GM21717 (cell line): ENCODE measurements around the gene ZNF609.

Source experiments
- ATAC-seq: cut with Tn5 transposase; IDR thresholded peaks from one replicate; pipeline ENCODE4 v1.9.1; 2021; ENCODE audit warnings: mild to moderate bottlenecking, moderate library complexity; ENCODE audit not compliant: unreplicated experiment

Gene ZNF609

DNA sequence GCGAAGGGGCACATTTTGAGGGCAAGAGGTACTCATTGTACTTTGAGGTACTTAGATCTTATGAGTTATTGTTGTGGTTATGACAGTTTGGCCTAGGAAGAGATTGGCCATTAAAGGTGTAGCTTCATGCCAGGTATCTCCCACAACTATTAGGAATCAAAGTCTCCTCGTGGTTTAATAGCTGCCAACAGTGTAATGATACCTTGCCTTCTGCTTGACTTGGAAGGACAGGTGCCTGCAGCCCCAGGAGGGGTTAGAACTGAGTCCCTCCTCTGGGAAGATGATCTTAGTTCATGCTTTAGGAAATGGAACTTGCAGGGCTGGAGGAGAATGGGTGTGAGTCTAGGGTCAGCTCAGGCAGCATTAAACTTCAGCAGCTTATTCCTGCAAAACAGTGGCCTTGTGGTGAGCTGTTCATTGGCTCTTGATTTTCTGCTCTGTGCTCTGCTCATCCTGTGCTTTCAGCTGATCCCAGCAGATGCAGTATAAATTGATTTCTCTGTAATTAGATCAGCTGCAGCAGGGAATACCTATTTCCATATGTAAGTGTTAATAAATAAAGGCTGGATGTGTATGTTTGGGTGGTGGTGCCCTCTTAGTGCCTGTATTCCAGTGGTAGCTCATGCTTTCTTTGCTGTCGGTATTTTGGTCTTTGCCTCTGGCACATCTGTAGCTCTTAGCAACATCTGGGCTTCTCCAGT is 40.5 kb downstream of the ZNF609 start:
- no peak for ATAC-seq

DNA sequence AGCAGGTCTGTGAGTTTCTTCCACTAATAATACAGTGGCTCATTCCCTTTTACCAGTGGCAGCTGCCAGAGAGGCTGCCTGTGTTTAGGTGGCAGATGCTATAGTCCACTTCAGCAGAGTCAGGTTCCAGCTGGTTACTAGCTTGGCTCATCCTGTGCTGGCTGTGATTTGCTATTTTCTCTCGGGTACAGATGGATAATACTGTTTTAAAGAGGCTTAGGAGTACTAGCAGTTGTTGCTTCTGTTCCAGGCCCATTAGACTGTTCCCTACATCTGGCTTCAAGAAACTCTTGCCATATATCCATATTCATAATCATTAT is 41.0 kb downstream of the ZNF609 start:
- ATAC-seq, result no peak

DNA sequence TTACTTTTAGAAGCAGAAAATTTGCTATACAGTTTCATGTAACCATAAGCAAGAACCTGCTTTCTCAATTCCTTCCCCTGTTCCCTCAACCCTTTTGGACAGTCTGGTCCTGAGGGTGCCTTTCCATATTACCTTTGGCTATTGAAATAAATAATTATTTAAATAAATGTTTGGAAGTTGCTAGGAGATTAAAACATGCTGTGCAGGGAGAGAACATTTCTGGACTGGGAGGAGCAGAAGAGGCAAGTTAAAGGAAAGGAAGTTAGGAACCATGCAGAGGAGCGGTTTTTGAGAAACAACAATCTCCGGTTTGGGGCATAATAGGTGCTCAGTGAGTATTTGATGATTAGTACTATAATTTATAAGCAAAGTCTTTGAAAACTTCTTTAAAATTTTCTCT is 41.8 kb downstream of the ZNF609 start:
- no peak for ATAC-seq

DNA sequence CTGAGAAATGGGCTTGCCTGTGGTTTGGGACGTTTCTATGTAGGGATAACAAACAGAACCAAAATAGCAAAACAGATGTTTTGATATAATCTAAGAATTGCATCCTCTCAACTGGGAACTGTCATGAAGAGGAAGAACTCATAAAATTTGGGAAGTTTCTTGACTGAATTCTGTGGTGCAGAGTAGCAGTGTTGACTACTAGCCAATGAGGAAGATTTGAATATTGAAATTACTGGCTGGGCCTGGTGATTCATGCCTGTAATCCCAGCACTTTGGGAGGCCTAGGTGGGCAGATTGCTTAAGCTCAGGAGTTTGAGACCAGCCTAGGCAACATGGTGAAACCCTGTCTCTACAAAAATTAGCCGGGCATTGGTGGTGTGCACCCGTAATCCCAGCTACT is 42.2 kb downstream of the ZNF609 start:
- no peak for ATAC-seq

DNA sequence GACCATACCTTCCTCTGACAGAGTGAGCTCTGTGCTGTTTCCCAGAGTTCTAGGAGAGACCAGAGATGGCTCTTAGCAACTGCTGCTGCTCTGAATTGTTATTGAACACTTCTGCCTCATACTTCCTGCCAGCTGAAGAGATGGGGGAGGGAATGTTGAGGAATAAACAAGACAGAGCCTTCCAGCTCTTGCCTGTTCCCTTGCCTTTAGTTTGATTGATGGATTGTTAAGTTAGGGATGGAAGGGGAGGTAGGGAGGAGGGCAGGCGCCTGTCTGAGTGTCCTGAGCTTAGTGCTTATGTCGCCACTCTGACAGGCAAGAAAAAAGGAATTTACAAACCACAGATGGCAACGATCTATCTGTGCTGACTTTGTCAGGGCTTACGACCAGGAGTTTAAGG is 42.8 kb downstream of the ZNF609 start:
- no peak for ATAC-seq

DNA sequence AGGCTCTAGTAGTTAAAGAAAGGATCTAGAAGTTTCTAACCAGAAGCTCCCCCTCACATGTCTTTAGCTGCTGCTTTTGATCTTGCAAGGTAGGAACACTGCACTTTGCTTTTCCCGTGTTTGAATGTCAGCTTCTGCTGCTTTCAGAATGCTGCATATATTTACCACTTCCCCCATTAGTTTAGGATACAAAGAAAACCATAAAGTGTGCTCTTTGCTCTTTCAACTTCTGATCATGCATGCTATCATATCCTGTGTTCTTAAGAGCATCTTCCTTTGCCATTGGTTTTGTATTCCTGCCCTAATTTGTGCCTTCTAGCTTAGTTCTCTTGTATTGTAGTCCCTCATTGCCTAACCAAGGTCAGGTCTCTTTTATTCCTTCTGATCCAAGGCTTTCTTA is 43.3 kb downstream of the ZNF609 start:
- ATAC-seq, result no peak

DNA sequence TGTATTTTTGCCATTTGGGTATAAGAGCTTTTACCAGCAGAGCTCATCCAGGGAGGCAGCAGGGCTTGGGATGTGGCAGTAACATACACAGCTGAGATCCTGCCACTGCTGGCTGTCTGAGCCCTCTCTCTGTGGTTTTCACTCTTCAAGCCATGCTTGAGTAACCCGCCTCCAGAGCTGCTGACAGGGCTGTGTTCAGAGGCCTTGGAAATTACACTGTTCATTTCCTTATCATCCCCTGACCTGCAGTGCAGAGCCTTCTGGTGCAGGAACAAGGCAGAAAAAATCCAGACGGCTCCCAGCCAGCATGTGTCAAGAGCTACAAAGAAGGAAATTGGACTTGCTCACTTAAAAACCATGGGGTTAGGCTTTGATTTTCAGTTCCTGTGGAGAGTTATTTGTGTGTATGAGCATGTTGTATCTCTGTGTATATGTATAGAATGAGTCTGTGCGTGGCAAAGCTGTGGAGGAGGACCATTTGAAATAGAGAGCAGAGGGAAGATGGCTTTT is 47.0 kb downstream of the ZNF609 start:
- peak; percentile 64 for ATAC-seq

DNA sequence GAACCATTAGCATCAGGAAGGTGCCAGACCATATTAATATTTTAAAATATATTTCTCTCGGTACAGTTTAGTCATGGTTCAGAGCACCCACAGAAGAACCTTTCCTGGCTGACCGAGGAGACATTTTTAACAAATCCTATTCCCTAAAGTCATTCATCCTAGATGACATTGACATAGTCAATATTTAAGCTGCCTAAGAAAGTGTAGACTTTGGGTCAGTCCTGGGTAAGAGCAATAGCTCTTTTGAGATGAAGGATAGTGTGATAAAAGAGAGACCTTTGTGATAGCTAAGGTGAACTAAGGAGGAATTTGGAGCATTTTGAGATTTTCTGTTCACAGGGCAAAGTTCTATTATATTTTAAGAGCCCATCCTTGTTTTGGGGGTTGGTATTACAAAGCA is 47.5 kb downstream of the ZNF609 start:
- ATAC-seq, result no peak

DNA sequence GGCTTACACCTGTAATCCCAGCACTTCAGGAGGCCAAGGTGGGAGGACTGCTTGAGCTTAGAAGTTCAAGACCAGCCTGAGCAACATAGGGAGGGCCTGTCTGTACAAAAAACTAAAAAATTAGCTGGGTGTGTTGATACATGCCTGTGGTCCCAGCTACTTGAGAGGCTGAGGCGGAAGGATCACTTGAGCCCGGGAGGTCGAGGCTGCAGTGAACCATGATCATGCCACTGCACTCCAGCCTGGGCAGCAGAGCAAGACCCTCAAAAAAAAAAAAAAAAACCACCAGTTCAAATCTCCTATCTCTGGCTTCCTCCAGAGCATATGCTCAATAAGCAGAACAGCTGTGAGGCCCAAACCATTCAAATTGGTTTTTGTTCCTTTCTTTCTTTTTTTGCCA is 53.4 kb downstream of the ZNF609 start:
- no peak for ATAC-seq

DNA sequence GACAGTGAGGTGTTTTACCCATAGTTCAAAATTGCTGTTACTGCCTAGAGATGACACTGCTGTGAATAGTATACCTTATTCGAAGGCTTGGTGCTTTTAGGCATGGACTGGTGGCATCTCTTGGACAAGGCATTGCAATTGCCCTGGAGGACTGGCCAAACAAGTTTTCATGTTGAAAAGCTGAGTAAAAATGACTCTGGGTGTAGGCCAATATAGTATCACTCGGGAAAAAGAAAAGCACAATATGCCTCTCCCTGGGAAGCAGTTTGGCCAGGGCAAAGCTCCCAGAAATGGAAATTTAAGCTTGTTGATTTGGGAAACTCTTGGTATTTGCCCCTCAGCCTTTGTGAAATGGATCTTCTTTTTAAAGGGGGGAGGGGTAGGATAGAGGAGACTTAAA is 54.8 kb downstream of the ZNF609 start:
- ATAC-seq, result no peak

DNA sequence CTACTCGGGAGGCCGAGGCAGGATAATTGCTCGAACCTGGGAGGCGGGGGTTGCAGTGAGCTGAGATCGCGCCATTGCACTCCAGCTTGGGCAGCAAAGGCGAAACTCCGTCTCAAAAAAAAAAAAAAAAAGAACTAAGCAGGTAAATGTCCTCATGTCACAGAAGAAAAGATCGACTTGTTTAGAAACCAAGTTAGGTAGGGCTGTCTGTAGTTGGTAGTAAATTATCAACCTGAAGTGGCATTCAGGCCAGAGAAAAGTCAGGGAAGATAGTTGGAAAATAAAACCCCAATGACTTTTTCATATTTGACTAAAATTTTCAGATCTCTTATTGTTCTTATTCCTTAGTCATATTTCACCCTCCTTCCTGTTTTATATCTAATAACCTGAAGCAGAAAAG is 55.4 kb downstream of the ZNF609 start:
- no peak for ATAC-seq

DNA sequence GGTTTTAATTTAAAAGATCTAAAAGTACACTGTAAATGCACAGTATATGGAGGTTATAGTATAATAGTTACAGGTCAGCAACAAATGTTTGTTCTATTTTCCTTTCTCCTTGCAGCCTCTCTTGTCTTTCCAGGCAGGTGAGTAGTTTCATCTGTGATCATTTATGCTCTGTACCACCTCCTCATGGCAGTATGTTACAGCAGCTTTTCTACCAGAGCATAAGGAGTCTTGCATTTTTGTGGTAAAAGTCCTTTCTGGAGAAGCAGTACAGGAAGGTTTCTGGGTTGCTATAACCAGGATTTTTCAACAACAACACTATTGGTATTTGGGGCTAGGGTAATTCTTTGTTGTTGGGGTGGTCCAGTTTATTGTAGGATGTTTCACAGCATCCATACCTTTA is 59.5 kb downstream of the ZNF609 start:
- ATAC-seq, result no peak

DNA sequence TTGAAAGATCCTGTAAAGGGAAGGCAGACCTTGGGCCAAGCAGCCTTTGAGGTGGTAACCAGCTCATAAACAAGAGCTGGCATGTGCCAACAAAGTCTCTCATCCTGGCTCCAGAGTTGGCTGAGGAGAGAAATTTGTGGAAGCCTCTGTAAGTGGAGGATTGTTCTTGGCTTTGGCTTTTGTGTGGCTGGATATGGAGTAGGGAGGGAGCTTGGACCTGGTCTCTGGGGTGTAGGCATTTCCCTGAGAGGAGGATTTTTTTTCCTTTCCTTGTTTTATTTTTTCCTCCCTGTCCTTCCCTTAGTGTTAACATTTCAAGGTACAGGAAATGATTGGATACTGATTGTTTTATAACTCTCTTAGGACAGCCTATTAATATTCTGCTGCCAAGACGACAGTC is 60.8 kb downstream of the ZNF609 start:
- ATAC-seq, result no peak

DNA sequence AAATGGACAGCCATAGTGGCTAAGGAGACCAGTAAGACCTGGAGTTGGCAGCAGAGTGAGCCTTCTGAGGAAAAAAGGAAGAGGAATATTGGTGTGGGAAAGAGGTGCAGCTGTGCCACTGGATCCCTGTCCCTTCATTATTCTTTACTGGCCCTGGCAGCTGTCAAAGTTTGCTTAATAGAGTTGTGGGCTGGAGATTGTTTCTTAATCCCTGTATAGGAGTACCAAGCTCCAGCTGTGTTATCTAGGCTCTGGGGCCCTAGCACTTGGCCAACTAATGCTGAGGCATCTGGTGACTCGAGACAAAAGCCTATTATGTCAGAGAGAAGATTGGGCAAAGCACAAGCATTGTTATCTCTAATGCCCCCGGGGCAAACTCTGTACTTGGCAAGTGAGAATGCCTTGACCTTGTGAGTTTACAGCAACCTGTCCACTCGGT is 61.4 kb downstream of the ZNF609 start:
- no peak for ATAC-seq

DNA sequence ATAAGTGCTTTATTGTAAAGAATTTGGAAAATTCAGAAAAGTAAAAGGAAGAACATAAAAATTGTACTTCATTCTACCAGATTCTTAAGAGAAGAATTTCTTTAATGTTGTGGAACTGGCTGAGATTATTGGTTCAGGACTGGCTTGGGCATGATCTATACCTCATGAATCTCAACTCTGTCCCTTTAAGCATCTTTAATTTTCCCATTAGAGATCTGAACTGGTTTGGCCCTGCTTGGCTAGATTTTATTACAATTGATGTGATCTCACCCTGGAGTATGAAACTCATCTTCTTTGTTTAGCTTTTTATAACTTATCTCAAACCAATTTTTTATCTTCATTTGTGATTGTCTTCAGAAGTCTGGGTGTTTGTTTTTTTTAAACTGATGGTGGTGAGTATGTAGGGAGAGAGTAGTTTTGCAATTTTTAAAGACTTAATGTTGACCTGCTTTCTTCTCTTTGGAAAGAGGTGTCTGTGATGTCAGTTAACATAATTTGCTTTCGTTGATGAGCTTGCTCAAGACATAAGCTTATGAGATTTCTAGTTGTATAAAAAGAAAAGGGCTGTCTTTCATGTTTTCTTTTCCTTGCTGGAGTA is 61.9 kb downstream of the ZNF609 start:
- no peak for ATAC-seq

DNA sequence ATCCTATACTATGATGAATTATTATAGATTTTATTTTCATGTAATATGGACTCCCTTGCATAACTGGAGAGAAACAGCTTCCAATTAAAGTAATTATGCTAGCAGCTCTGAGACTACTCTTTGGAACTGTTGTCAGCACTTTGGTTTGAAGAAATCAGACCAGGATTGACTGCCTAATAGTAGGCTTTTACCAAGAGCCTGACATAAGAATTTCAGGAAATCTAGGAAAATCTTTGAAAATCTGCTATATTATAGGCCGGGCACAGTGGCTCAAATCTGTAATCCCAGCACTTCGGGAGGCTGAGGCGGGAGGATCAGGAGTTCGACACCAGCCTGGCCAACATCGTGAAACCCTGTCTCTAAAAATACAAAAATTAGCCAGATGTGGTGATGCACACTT is 62.9 kb downstream of the ZNF609 start:
- no peak for ATAC-seq

DNA sequence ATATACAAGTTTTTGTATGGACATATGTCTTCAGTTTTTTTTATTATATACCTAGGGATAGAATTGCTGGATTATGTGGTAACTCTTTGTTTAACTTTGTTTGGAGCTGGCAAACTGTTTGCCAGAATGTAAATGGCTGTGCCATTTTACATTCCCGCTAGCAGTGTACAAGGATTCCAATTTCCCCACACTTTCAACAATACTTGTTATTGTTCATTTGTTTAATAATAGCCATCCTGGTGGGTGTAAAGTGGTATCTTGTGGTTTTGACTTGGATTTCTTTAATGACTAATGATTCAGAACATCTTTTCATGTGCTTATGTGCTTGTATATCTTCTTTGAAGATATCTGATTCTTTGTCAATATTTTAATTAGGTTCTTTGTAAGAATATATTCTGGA is 64.4 kb downstream of the ZNF609 start:
- no peak for ATAC-seq

DNA sequence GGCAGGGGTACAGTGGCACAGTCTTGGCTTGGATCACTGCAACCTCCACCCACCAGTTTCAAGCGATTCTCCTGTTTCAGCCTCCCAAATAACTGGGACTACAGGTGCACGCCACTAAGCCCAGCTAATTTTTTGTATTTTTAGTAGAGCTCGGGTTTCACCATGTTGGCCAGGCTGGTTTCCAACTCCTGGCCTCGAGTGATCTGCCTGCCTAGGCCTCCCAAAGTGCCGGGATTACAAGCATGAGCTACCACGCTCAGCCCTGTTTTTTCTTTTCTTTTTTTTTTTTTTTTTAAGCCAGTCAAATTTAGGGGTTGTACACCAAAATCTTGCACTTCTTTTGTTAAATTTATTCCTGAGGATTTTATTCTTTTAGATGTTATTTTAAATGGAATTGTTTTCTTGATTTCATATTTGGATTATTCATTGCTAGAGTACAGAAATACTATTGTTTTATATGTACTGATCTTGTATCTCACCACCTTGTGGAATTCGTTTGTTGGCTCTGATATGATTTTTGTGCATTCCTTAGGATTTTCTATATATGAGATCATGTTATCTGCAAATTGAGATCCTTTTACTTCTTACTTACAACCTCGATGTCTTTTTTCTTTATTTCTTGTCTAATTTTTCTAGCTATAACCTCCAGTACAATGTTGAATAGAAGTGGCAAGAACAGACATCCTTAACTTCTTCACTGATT is 65.6 kb downstream of the ZNF609 start:
- no peak for ATAC-seq

DNA sequence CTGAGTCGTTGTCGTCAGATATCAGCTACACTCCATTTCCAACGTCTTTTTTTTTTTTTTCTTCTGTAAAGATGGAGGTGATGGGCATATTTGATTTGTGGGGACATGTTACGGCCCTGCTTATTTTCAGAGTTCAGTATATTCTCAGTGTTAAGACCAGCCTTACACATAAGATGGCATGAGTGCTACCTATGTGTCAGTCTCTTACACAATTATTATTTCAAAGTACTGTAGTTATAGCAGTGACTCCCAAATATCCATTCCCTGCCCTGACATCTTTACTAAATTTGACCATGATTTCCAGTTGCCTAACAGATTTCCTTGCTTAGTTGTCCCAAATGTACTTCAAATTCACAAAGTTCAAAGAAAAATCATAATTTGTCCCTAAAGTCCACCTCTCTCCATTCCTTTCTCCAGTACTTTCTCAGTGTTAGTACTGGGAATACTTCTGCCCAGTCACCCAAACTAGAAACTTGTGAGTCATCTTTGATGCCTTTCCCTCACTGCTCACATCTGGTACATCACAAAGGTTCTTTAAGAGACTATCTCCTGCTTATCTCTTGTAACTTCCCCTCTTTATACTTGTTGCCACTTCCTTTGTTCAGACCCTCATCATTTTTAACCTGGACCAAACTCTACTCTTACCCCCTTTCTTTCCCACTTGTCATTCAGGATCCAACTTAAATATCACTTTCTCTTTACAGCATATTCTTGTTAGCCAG is 67.0 kb downstream of the ZNF609 start:
- no peak for ATAC-seq

DNA sequence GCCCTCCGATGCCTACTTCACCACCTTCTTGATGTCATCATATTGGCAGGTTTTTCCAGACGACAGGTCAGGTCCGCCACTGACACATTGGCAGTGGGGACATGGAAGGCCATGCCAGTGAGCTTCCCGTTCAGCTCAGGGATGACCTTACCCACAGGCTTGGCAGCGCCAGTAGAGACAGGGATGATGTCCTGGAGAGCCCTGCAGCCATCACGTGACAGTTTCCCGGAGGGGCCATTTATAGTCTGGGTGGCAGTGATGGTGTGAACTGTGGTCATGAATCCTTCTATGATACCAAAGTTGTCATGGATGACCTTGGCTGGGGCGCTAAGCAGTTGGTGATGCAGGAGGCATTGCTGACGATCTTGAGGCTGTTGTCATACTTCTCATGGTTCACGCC is 68.5 kb downstream of the ZNF609 start:
- ATAC-seq, result no peak

DNA sequence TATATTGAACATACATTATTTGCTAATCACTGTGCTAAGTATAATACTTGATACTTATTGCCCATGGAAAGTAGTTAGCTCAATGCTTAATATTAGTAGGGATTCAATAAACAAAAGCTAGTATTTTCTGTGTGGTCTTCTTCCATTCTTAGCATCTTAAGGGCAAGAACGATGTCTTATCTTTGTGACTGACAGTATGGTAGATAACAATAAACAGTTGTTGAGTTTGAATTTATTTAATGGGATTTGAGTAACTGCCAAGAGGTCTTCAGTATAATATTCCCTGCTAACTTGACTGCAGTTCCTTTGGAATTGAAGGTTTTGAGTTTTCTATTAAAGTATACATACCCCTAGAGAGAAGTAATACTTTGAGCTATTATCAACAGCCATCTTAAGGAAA is 70.1 kb downstream of the ZNF609 start:
- ATAC-seq, result no peak

DNA sequence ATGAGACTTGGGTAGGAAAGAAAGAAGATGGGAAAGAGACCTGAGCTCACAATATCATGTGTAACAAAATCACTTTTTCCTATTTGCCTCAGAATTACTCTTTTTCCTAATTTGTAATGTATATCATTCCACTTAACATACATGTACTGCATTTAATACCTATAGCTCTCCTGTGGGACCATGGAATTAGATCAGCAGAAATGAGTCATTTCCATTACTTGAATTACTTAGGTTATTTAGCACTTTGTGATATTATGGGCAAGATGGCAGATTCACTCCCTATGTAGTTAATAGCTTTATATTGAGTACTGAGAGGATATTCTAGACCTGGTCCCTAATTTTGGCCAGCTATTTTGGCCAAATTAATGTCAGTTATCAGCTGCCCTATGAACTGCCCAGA is 70.5 kb downstream of the ZNF609 start:
- ATAC-seq, result no peak
